ENCODE data around the gene SIRPA. TPM values are rescaled to one million over a fixed set of nuclear protein-coding genes. Genes with fewer than 3 reads are reported as not detected.

Gene SIRPA
- polyA plus RNA-seq, 1 donor from 2014 or later = 8.0 TPM

- H3K36me3 ChIP-seq (ENCODE audit: insufficient read depth, low read length) = no peaks in the 10 kb centered on the region
- H3K9me2 ChIP-seq (ENCODE audit: insufficient read depth, low read length) = no peaks in the 10 kb centered on the region
- H2AFZ ChIP-seq (ENCODE audit: low read depth, low read length) = no peak overlapping the region
- H3K9ac ChIP-seq (ENCODE audit: low read length) = no peak overlapping the region
- H4K20me1 ChIP-seq (ENCODE audit: insufficient read depth) = no peaks in the 10 kb centered on the region
- no peak overlapping the region for H3K4me3 ChIP-seq (ENCODE audit: low read length)
- H3K27ac ChIP-seq (ENCODE audit: low read length) = no peak overlapping the region
- no peaks in the 10 kb centered on the region for H3F3A ChIP-seq (ENCODE audit: insufficient read depth, low read length, poor library complexity, severe bottlenecking)
- no peak for TF ChIP-seq EZH2 (IDR thresholded peaks at IDR 0.05; ENCODE audit: borderline replicate concordance, insufficient read depth, low read length, poor library complexity, severe bottlenecking)
- TF ChIP-seq RAD21 (conservative IDR thresholded peaks at IDR 0.05) = no peak
- TF ChIP-seq SMC3 (conservative IDR thresholded peaks at IDR 0.05; ENCODE audit: poor library complexity) = no peak
- TF ChIP-seq POLR2AphosphoS5 (IDR thresholded peaks at IDR 0.05) = no peak
- no peak for TF ChIP-seq CTCF (IDR thresholded peaks at IDR 0.05; ENCODE audit: poor library complexity, severe bottlenecking)
- TF ChIP-seq, protein P1, sequence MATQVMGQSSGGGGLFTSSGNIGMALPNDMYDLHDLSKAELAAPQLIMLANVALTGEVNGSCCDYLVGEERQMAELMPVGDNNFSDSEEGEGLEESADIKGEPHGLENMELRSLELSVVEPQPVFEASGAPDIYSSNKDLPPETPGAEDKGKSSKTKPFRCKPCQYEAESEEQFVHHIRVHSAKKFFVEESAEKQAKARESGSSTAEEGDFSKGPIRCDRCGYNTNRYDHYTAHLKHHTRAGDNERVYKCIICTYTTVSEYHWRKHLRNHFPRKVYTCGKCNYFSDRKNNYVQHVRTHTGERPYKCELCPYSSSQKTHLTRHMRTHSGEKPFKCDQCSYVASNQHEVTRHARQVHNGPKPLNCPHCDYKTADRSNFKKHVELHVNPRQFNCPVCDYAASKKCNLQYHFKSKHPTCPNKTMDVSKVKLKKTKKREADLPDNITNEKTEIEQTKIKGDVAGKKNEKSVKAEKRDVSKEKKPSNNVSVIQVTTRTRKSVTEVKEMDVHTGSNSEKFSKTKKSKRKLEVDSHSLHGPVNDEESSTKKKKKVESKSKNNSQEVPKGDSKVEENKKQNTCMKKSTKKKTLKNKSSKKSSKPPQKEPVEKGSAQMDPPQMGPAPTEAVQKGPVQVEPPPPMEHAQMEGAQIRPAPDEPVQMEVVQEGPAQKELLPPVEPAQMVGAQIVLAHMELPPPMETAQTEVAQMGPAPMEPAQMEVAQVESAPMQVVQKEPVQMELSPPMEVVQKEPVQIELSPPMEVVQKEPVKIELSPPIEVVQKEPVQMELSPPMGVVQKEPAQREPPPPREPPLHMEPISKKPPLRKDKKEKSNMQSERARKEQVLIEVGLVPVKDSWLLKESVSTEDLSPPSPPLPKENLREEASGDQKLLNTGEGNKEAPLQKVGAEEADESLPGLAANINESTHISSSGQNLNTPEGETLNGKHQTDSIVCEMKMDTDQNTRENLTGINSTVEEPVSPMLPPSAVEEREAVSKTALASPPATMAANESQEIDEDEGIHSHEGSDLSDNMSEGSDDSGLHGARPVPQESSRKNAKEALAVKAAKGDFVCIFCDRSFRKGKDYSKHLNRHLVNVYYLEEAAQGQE (IDR thresholded peaks at IDR 0.05; ENCODE audit: borderline replicate concordance) = no peak
- TF ChIP-seq EP300 (conservative IDR thresholded peaks at IDR 0.05; ENCODE audit: poor library complexity, severe bottlenecking) = no peak
- TF ChIP-seq TAF1 (IDR thresholded peaks at IDR 0.05; ENCODE audit: low read depth) = no peak
- TF ChIP-seq MXI1 (conservative IDR thresholded peaks at IDR 0.05; ENCODE audit: poor library complexity, severe bottlenecking) = no peak
- H3K4me2 ChIP-seq (ENCODE audit: low read length) = no peak overlapping the region
- no peaks in the 10 kb centered on the region for H3K79me2 ChIP-seq (replicated peaks; ENCODE audit: insufficient read depth, low read length)
- H3K9me3 ChIP-seq (ENCODE audit: low read length) = no peaks in the 10 kb centered on the region
- H3K27me3 ChIP-seq (ENCODE audit: insufficient read depth, low read depth, low read length) = no peaks in the 10 kb centered on the region
These were observed 69.6 kb downstream of the SIRPA start for GRCh38 chr20:1964659-1965405.

DNA sequence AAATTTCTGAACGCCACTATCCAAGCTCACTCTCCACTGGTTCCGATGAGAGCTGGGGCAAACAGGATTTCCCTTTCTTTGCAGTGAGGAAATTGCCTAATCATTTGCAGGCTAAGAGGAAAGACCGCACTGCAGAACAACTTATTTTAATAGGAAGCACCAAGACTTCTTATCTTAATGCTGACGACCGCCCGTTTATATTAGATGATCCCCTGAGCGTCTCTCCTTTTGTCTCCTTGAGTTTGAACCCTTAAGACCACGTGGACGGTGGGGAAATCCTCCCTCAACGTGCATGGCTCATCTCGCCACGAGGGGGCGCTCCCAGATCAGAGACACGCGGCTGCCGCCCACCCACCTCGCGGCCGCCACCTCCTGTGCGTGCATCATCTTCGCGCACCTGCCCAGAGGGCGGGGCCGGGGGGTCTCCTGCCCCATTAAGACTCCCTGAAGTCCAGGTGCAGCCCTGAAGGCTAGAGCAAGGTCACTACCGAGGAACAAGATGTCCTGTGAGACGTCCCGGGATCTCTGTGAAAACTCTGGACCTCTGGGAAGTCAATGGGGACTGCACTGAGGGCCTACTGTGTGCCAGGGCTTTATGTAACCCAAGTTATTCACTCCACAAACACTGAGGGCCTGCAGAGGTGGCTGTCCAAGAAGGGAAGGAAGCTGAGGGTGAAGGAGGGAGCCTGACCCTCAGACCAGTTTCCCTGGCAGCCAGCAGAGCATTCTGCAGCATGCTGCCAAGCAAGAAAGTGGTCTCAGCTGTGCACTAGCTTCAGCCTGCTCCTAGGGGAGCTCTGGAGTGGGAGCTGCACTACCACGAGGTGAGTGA lies 70.5 kb downstream of the SIRPA start:
- H3K9me2 ChIP-seq (ENCODE audit: insufficient read depth, low read length) = no peaks in the 10 kb centered on the region
- H3K27me3 ChIP-seq (ENCODE audit: insufficient read depth, low read depth, low read length) = no peaks in the 10 kb centered on the region
- H3K27ac ChIP-seq (ENCODE audit: low read length) = no peak overlapping the region
- no peaks in the 10 kb centered on the region for H3K36me3 ChIP-seq (ENCODE audit: insufficient read depth, low read length)
- no peak overlapping the region for H3K4me3 ChIP-seq (ENCODE audit: low read length)
- TF ChIP-seq EZH2 (IDR thresholded peaks at IDR 0.05; ENCODE audit: borderline replicate concordance, insufficient read depth, low read length, poor library complexity, severe bottlenecking) (no peak), MXI1 (conservative IDR thresholded peaks at IDR 0.05; ENCODE audit: poor library complexity, severe bottlenecking) (peak; percentile 24), SMC3 (conservative IDR thresholded peaks at IDR 0.05; ENCODE audit: poor library complexity) (peak; percentile 97), CTCF (IDR thresholded peaks at IDR 0.05; ENCODE audit: poor library complexity, severe bottlenecking) (peak; percentile 96), TAF1 (IDR thresholded peaks at IDR 0.05; ENCODE audit: low read depth) (no peak), POLR2AphosphoS5 (IDR thresholded peaks at IDR 0.05) (no peak), EP300 (conservative IDR thresholded peaks at IDR 0.05; ENCODE audit: poor library complexity, severe bottlenecking) (no peak), RAD21 (conservative IDR thresholded peaks at IDR 0.05) (peak; percentile 95)
- TF ChIP-seq, protein P1 (IDR thresholded peaks at IDR 0.05; ENCODE audit: borderline replicate concordance) = no peak
- no peaks in the 10 kb centered on the region for H4K20me1 ChIP-seq (ENCODE audit: insufficient read depth)
- no peak overlapping the region for H3K4me2 ChIP-seq (ENCODE audit: low read length)
- H3K79me2 ChIP-seq (replicated peaks; ENCODE audit: insufficient read depth, low read length) = no peaks in the 10 kb centered on the region
- H2AFZ ChIP-seq (ENCODE audit: low read depth, low read length) = no peak overlapping the region
- H3K9me3 ChIP-seq (ENCODE audit: low read length) = no peaks in the 10 kb centered on the region
- H3F3A ChIP-seq (ENCODE audit: insufficient read depth, low read length, poor library complexity, severe bottlenecking) = no peaks in the 10 kb centered on the region
- H3K9ac ChIP-seq (ENCODE audit: low read length) = no peak overlapping the region

Data from neural cell (in vitro differentiated cells).